Spleen (tissue), 7 donors: ENCODE measurements around the gene SLC39A5.

ENCODE experiments used
- CTCF ChIP-seq, 11 experiments: fragments of 200-600 bp in 7 of 11; fragments of 450-650 bp in 4 of 11; sonication (generic) in 4 of 11; IDR thresholded peaks in 8 of 11; conservative IDR thresholded peaks in 3 of 11; 1 replicate in 7 of 11; 2 replicates in 4 of 11; pipeline versions ENCODE4 v1.4.0 to v1.8.0; 2016 to 2021; ENCODE audit warnings: antibody characterized with exemption in 11 of 11, inconsistent platforms in 4 of 11, mild to moderate bottlenecking in 1 of 11
- POLR2AphosphoS5 ChIP-seq, 3 donors: sonication (generic); formaldehyde crosslinking; IDR thresholded peaks; one replicate each; pipeline ENCODE4 v1.5.1; 2017; ENCODE audit warnings: antibody characterized with exemption in 3 of 3
- donor health status: DM: no; HTN: no; CAD: no; lungs with moderate emphysema.
- donor health status: DM: no; HTN: no; CAD: no.
- donor health status: DM: no; HTN: no; CAD: no.

DNA sequence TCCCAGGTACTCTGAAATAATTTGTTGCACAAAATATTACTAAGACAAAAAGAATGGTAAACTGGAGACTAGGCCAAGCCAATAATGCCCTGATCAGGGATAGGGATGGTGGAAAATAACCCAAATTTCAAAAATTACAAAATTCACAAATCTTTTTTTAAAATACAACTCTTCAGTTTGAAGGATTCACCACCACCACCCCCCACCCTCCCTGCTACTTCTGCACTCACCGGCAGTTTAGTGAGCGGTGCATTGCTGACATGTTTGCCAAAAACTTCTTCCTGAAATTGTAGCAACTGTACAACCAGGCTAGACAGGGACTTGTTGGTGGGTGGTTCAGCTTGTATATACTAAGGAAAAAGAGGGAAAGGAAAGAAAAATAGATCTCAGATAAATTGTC is 42.9 kb upstream of the SLC39A5 start:
- TF ChIP-seq CTCF (IDR thresholded peaks at IDR 0.05 in 8 of 11, conservative IDR thresholded peaks at IDR 0.05 in 3 of 11) (no peak), POLR2AphosphoS5 (IDR thresholded peaks at IDR 0.05) (no peak)
